Esophagus muscularis mucosa (tissue), 4 donors: ENCODE results near the gene GPATCH4. TPM values are rescaled to one million over a fixed set of nuclear protein-coding genes. Genes with fewer than 3 reads are reported as not detected.
A peak's percentile ranks its signal among the peaks of the same experiment; 100 is the strongest.

Source experiments
- DNase-seq: peaks from one replicate; pipeline ENCODE4 v3.0.0-alpha.2; 2017; ENCODE audit errors: extremely low spot score
- H3K27ac ChIP-seq, 4 donors: fragments of 200-600 bp; sonication (generic); replicated peaks in 1 of 4; 1 replicate in 3 of 4; 2 replicates in 1 of 4; pipeline ENCODE4 v1.5.1; 2016 to 2019; ENCODE audit warnings: mild to moderate bottlenecking in 1 of 4
- H3K27me3 ChIP-seq, 4 donors: fragments of 200-600 bp; sonication (generic); one replicate each; pipeline versions ENCODE4 v1.5.1 to v1.6.0; 2016 to 2019
- H3K36me3 ChIP-seq, 4 donors: fragments of 200-600 bp; sonication (generic); one replicate each; pipeline ENCODE4 v1.5.1; 2016 to 2019
- H3K4me1 ChIP-seq, 4 donors: fragments of 200-600 bp; sonication (generic); one replicate each; pipeline ENCODE4 v1.5.1; 2016 to 2019
- H3K4me3 ChIP-seq, 4 donors: fragments of 200-600 bp; sonication (generic); 1 replicate in 2 of 4; 2 replicates in 2 of 4; pipeline ENCODE4 v1.5.1; 2016 to 2019; ENCODE audit warnings: mild to moderate bottlenecking in 4 of 4, moderate library complexity in 1 of 4
- H3K9me3 ChIP-seq, 4 donors: fragments of 200-600 bp; sonication (generic); 1 replicate in 3 of 4; 2 replicates in 1 of 4; pipeline ENCODE4 v1.5.1; 2016 to 2019
- EP300 ChIP-seq: sonication (generic); formaldehyde crosslinking; IDR thresholded peaks from one replicate; pipeline ENCODE4 v1.6.1; 2017; ENCODE audit warnings: antibody characterized with exemption
- POLR2A ChIP-seq: fragments of 450-650 bp; IDR thresholded peaks from one replicate; pipeline ENCODE4 v1.6.1; 2017; ENCODE audit warnings: antibody characterized with exemption, moderate library complexity, mild to moderate bottlenecking, low read depth
- POLR2AphosphoS5 ChIP-seq, 2 donors: sonication (generic); formaldehyde crosslinking; IDR thresholded peaks; one replicate each; pipeline ENCODE4 v1.6.1; 2017; ENCODE audit warnings: antibody characterized with exemption in 2 of 2
- WGBS: methylation state at CpG from one replicate; pipeline ENCODE4 v1.1.5; 2018; 5-methylcytosine and 5-hydroxymethylcytosine counted together
- intact Hi-C: fragments of 100-400 bp; cut with DNase I; formaldehyde crosslinking; loops from one replicate; pipeline ENCODE4 v1.15.1; 2023
- total RNA-seq, 4 donors: library from RNA; depleted of rRNA; stranded (reverse); fragments of >200 nt; gene quantifications; one replicate each; pipeline versions ENCODE4 v1.1.0 to v1.2.1, GENCODE V29; 2016
- TF ChIP-seq, protein P1 (sequence below), 3 experiments: fragments of 200-600 bp in 2 of 3; fragments of 450-650 bp in 1 of 3; sonication (generic) in 2 of 3; IDR thresholded peaks; one replicate each; pipeline ENCODE4 v1.5.1; 2017 to 2019; ENCODE audit warnings: antibody characterized with exemption in 3 of 3, mild to moderate bottlenecking in 2 of 3, moderate library complexity in 1 of 3

GPATCH4 gene
- total RNA-seq, 4 donors from 2014 or later = 22.6 to 32.8 (median 26.4) TPM

DNA sequence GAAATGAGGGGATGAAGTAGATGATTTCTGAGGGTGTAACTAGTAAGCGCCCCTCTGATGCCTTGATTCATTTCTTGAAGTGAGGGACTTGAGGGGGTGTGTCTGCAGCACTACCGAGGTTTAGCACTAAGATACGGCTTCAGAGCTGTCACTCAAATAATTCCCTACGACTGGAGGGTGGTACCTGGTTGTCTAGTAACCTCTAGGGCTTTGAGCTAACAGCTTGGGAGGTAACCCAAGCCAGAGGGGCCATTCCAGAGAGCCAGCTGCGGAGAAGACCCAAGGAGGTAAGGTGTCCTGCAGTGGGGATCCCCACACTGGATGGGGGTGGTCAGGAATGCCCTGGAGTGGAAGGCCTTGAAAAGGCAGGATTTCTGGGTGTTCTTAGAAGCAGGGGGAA is 21.8 kb downstream of the GPATCH4 start, which contains the start of gene TTC24:
Gene TTC24, plus strand, starts transcription at position 252 of the 400 bp plus-strand sequence. CDS start 1,642 bp downstream, outside the sequence.
- intact Hi-C loops = no loop called here
- Histone ChIP-seq H3K9me3 (no peaks in the 10 kb centered on the region), H3K4me3 (no peak within 1 kb of the TSS), H3K27ac (no peak within 1 kb of the TSS), H3K36me3 (no peaks in the 10 kb centered on the region), H3K4me1 (peaks cover 0 to 8% (median 6%) of the 10 kb centered on the region in 4 donors), H3K27me3 (no peaks in the 10 kb centered on the region)
- TF ChIP-seq, protein P1, sequence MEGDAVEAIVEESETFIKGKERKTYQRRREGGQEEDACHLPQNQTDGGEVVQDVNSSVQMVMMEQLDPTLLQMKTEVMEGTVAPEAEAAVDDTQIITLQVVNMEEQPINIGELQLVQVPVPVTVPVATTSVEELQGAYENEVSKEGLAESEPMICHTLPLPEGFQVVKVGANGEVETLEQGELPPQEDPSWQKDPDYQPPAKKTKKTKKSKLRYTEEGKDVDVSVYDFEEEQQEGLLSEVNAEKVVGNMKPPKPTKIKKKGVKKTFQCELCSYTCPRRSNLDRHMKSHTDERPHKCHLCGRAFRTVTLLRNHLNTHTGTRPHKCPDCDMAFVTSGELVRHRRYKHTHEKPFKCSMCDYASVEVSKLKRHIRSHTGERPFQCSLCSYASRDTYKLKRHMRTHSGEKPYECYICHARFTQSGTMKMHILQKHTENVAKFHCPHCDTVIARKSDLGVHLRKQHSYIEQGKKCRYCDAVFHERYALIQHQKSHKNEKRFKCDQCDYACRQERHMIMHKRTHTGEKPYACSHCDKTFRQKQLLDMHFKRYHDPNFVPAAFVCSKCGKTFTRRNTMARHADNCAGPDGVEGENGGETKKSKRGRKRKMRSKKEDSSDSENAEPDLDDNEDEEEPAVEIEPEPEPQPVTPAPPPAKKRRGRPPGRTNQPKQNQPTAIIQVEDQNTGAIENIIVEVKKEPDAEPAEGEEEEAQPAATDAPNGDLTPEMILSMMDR (IDR thresholded peaks at IDR 0.05) = no peak
- no peak for TF ChIP-seq EP300
- 75% methylated on average over 5 of the region's 5 CpGs for WGBS
- no peak for DNase-seq

DNA sequence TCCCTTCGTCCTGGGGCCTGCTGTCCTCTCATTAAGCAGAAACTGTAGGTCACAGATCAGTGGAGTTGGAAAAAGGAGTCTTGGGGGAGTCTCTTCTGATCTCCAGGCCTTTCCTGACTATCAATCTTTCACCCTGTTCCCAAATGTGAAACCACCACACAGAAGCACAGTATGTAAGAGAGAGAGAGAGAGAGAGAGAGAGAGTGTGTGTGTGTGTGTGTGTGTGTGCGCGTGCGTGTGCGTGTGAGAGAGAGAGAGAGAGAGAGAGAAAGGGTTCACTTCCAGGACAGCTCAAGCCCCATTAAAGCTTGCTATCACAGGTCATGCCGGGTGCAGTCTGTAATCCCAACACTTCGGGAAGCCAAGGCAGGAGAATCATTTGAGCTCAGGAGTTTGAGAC is 23.2 kb downstream of the GPATCH4 start:
- no peaks in the 10 kb centered on the region for H3K4me1 ChIP-seq
- no peaks in the 10 kb centered on the region for H3K27me3 ChIP-seq
- TF ChIP-seq, protein P1 (IDR thresholded peaks at IDR 0.05) = no peak
- no peak for TF ChIP-seq EP300
- TF ChIP-seq POLR2A = no peak
- no peak for TF ChIP-seq POLR2AphosphoS5 (IDR thresholded peaks at IDR 0.05)
- H3K36me3 ChIP-seq = no peaks in the 10 kb centered on the region
- no peak for DNase-seq
- no peaks in the 10 kb centered on the region for H3K9me3 ChIP-seq
- intact Hi-C loops = no loop called here
- no peak overlapping the region for H3K4me3 ChIP-seq
- H3K27ac ChIP-seq = no peak overlapping the region
- WGBS = 62% methylated on average over 7 of the region's 7 CpGs

DNA sequence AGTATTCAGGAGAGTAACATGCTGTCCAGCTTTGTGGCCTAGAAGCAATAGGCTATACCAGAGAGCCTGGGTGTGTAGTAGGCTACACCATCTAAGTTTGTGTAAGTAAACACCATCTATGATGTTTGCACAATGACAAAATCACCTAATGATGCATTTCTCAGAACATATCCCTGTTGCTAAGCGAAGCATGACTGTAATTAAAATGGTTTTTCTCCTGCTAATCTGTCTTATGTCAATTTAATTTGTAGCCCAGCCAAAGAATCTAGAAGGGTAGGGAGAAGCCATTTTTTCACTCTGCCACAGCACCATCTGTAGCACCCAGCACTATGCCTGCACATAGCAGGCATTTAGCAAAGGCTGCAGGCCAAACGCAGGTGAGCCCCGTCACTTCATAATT is 23.7 kb downstream of the GPATCH4 start:
- no peaks in the 10 kb centered on the region for H3K36me3 ChIP-seq
- no peak overlapping the region for H3K4me3 ChIP-seq
- intact Hi-C loops = no loop called here
- H3K27ac ChIP-seq = no peak overlapping the region
- H3K9me3 ChIP-seq = no peaks in the 10 kb centered on the region
- no peak for DNase-seq
- H3K4me1 ChIP-seq = peaks cover 0 to 3% (median 2%) of the 10 kb centered on the region in 4 donors
- 93% methylated on average over 3 of the region's 3 CpGs for WGBS
- TF ChIP-seq, protein P1 (IDR thresholded peaks at IDR 0.05) = no peak
- TF ChIP-seq POLR2AphosphoS5 (IDR thresholded peaks at IDR 0.05) = no peak
- H3K27me3 ChIP-seq = no peaks in the 10 kb centered on the region

DNA sequence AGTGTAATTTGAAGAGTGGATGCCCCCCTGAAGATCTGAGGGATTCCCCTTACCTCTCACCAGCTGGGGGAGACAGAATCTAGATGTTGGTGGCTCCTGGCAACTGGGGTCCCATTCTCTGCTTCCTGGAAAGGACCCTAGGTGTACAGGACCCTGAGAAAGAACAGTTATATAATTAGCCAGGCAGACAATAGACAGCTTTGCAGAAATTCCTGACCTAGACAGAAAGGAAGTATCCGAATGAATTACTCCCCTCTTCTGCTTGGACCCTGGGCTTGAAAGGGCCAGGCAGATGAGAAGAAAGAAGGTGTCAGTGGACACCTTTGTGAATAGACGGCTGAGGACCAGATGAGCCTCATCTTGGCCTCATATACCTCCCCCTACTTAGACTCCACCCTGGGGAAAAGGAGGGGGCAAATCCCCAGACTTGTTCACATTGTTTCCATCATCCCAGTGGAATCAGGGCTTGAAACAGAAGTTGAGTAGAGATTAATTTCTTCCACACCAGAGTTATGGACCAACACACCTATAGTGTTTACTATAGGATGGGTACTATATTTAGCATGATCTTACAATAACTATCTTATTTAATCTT is 27.1 kb downstream of the GPATCH4 start:
- H3K9me3 ChIP-seq = no peaks in the 10 kb centered on the region
- no peaks in the 10 kb centered on the region for H3K36me3 ChIP-seq
- H3K4me3 ChIP-seq = no peak overlapping the region
- TF ChIP-seq POLR2A = no peak
- no peak for TF ChIP-seq EP300
- no peak for TF ChIP-seq POLR2AphosphoS5 (IDR thresholded peaks at IDR 0.05)
- TF ChIP-seq, protein P1 (IDR thresholded peaks at IDR 0.05) = no peak
- 30% methylated on average over 2 of the region's 2 CpGs for WGBS
- no peak for DNase-seq
- peaks cover 7 to 17% (median 13%) of the 10 kb centered on the region in 4 donors for H3K4me1 ChIP-seq
- intact Hi-C loops = loop anchor here (5.0 kb wide), 1 partner anchor 57 kb away; no protein-coding TSS in a partner anchor
- H3K27me3 ChIP-seq = peaks cover 0 to 8% (median 0%) of the 10 kb centered on the region in 4 donors
- no peak overlapping the region for H3K27ac ChIP-seq

DNA sequence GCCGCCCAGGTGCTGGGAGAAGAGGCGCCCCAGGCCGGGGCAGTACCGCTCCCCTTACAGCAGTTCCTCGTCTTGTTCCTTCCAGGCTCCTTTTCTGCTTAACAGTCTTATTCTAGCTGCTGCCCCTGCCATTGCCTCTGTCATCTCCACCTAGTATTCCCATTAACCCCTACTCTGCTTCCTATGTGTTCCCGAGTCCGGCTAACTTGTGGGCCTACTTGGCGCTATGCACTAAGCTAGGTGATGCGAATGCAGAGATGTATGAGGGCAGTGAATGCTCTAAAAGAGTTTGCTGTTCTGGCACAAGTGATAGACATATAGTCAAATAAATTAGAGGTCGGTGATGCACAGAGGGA is 28.6 kb downstream of the GPATCH4 start:
- intact Hi-C loops = loop anchor here (5.0 kb wide), 1 partner anchor 55 kb away; no protein-coding TSS in a partner anchor
- Histone ChIP-seq H3K27me3 (peaks cover 0 to 8% (median 0%) of the 10 kb centered on the region in 4 donors), H3K27ac (no peak overlapping the region), H3K36me3 (no peaks in the 10 kb centered on the region), H3K4me1 (peaks cover 7 to 17% (median 13%) of the 10 kb centered on the region in 4 donors), H3K4me3 (peak overlapping the region; percentile 44 to 57 (median 49)), H3K9me3 (no peaks in the 10 kb centered on the region)
- TF ChIP-seq, protein P1 (IDR thresholded peaks at IDR 0.05) = no peak
- TF ChIP-seq POLR2AphosphoS5 (IDR thresholded peaks at IDR 0.05) (no peak), EP300 (no peak), POLR2A (no peak)
- no peak for DNase-seq
- 30% methylated on average over 10 of the region's 10 CpGs for WGBS
